GM12878 (cell line): ENCODE results near the gene CYP26B1.

Source experiments
- CEBPB ChIP-seq, 2 experiments: fragments of 150-350 bp in 1 of 2; IDR thresholded peaks; 2 replicates each; pipeline ENCODE4 v1.6.1; 2012 to 2014; ENCODE audit warnings: low read depth in 2 of 2, low read length in 2 of 2, borderline replicate concordance in 1 of 2, inconsistent platforms in 1 of 2
- MEF2A ChIP-seq: IDR thresholded peaks from 2 replicates; pipeline ENCODE4 v1.6.1; 2011; ENCODE audit warnings: low read depth, mild to moderate bottlenecking, low read length, moderate library complexity; ENCODE audit not compliant: insufficient read depth
- NR2C2 ChIP-seq: IDR thresholded peaks from 2 replicates; pipeline ENCODE4 v1.6.1; 2011; ENCODE audit warnings: borderline replicate concordance, low read depth; ENCODE audit not compliant: control insufficient read depth, insufficient read length
- TARDBP ChIP-seq: IDR thresholded peaks from 2 replicates; pipeline ENCODE4 v1.6.1; 2016; ENCODE audit warnings: borderline replicate concordance
- TBL1XR1 ChIP-seq: IDR thresholded peaks from 2 replicates; pipeline ENCODE4 v1.6.1; 2012; ENCODE audit warnings: low read depth, low read length, improper control_type of control experiment
- ZNF274 ChIP-seq: IDR thresholded peaks from one replicate; pipeline ENCODE4 v1.8.0; 2011; ENCODE audit not compliant: insufficient read length, insufficient read depth
- TF ChIP-seq, protein P1 (sequence below), 3 experiments: IDR thresholded peaks in 2 of 3; conservative IDR thresholded peaks in 1 of 3; 2 replicates each; pipeline ENCODE4 v1.5.1; 2011; ENCODE audit warnings: low read depth in 3 of 3, low read length in 3 of 3, mild to moderate bottlenecking in 3 of 3, control low read depth in 2 of 3, moderate library complexity in 2 of 3, inconsistent platforms in 1 of 3, mixed read lengths in 1 of 3; ENCODE audit not compliant: control insufficient read depth in 2 of 3, insufficient read depth in 1 of 3; ENCODE audit errors: extremely low read depth in 1 of 3
- TF ChIP-seq, protein P2 (sequence below): fragments of 450-650 bp; IDR thresholded peaks from 2 replicates; pipeline ENCODE4 v1.6.1; 2017; ENCODE audit warnings: mild to moderate bottlenecking

DNA sequence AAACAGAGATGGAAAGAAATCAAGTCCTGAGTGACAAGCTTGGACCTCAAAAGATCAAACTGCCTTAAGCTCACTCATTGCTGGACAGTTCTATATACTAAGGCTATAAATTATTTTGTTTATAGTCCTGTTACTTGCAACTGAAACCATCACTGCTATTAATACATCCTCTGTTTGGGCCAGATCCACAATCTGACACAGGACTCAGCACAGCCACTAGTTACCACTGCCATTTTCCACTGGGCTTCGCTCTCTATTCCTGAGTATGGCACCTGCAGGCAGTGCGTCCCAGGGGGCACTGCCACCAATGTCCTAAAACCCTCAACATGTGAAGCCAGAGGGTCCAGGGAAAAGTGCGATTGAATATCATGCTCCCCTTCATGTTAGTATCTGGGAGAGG, 52.3 kb downstream of the CYP26B1 start:
- TF ChIP-seq CEBPB (IDR thresholded peaks at IDR 0.05; ENCODE audit: borderline replicate concordance in 1 of 2, low read depth in 2 of 2, low read length in 2 of 2) = no peak
- TF ChIP-seq TARDBP = no peak
- TF ChIP-seq, protein P1, sequence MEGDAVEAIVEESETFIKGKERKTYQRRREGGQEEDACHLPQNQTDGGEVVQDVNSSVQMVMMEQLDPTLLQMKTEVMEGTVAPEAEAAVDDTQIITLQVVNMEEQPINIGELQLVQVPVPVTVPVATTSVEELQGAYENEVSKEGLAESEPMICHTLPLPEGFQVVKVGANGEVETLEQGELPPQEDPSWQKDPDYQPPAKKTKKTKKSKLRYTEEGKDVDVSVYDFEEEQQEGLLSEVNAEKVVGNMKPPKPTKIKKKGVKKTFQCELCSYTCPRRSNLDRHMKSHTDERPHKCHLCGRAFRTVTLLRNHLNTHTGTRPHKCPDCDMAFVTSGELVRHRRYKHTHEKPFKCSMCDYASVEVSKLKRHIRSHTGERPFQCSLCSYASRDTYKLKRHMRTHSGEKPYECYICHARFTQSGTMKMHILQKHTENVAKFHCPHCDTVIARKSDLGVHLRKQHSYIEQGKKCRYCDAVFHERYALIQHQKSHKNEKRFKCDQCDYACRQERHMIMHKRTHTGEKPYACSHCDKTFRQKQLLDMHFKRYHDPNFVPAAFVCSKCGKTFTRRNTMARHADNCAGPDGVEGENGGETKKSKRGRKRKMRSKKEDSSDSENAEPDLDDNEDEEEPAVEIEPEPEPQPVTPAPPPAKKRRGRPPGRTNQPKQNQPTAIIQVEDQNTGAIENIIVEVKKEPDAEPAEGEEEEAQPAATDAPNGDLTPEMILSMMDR (IDR thresholded peaks at IDR 0.05 in 2 of 3, conservative IDR thresholded peaks at IDR 0.05 in 1 of 3; ENCODE audit: control insufficient read depth in 2 of 3, extremely low read depth in 1 of 3, insufficient read depth in 1 of 3, low read depth in 3 of 3, low read length in 3 of 3) = no peak
- TF ChIP-seq, protein P2, sequence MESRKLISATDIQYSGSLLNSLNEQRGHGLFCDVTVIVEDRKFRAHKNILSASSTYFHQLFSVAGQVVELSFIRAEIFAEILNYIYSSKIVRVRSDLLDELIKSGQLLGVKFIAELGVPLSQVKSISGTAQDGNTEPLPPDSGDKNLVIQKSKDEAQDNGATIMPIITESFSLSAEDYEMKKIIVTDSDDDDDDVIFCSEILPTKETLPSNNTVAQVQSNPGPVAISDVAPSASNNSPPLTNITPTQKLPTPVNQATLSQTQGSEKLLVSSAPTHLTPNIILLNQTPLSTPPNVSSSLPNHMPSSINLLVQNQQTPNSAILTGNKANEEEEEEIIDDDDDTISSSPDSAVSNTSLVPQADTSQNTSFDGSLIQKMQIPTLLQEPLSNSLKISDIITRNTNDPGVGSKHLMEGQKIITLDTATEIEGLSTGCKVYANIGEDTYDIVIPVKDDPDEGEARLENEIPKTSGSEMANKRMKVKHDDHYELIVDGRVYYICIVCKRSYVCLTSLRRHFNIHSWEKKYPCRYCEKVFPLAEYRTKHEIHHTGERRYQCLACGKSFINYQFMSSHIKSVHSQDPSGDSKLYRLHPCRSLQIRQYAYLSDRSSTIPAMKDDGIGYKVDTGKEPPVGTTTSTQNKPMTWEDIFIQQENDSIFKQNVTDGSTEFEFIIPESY = no peak
- TF ChIP-seq NR2C2 = no peak
- TF ChIP-seq MEF2A = no peak
- TF ChIP-seq TBL1XR1 = no peak
- no peak for TF ChIP-seq ZNF274
